ENCODE results near the gene F8.

GRCh38 chrX:155068165-155068564 lies 45.6 kb upstream of the F8 start:
- TF ChIP-seq EZH2 (IDR thresholded peaks at IDR 0.05; ENCODE audit: insufficient read depth, poor library complexity, severe bottlenecking) (no peak), EZH2phosphoT487 (IDR thresholded peaks at IDR 0.05; ENCODE audit: insufficient read depth, low read depth) (no peak)
